ENCODE measurements around the gene STRN. TPM values are rescaled to one million over a fixed set of nuclear protein-coding genes. Genes with fewer than 3 reads are reported as not detected.

Gene STRN
- total RNA-seq, 2 experiments from 2014 or later: 32.2 to 35.0 TPM

DNA sequence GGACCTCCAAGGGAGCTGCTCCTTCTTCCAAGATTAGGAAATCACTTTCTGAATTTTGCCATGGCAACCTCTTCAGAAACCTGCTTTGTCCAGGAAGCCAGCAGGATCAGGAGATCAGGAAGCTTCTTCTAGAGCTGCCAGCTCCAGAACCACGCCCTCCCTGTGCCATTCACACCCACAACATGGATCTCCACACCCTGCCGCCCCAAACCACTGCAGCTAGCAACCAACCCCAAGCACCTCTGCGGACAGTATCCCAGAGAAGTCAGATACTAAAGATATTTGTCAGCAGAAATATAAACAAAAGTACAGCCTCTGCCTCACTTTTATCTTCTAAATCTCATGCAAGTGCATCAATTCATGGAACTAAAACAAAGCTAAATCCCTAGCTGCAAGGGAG is 163.4 kb downstream of the STRN start:
- ATAC-seq (ENCODE audit: low read depth) (no peak), DNase-seq (no peak)
- POLR2A ChIA-PET: no interaction called here
- H3K4me1 Mint-ChIP-seq: no peaks in the 10 kb centered on the region
- peaks cover 14% of the 10 kb centered on the region for H3K27me3 Mint-ChIP-seq
- H3K27ac Mint-ChIP-seq: no peak overlapping the region
- no peak overlapping the region for H3K4me3 Mint-ChIP-seq
- peaks cover 3% of the 10 kb centered on the region for H3K9me3 Mint-ChIP-seq
- H3K36me3 Mint-ChIP-seq: no peaks in the 10 kb centered on the region

DNA sequence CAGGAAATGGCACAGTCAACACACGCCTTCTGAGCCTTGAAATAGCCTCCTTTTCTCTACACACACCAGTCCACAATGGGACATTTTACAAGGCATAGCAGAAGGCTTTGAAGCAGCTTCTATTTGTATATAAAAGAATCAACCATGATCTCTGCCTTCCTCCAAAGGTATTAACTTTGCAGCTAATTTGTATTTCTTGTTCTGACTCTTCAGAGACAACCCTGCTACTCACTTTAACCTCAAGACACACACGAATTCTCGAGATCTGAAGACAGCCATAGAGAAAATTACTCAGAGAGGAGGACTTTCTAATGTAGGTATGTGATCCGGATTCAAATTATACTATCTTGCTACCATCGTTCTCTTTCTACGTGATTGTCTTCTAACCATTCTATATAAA is 165.2 kb downstream of the STRN start:
- no peak overlapping the region for H3K4me3 Mint-ChIP-seq
- no peaks in the 10 kb centered on the region for H3K36me3 Mint-ChIP-seq
- peaks cover 22% of the 10 kb centered on the region for H3K27me3 Mint-ChIP-seq
- ATAC-seq (ENCODE audit: low read depth) (no peak), DNase-seq (no peak)
- no peak overlapping the region for H3K27ac Mint-ChIP-seq
- POLR2A ChIA-PET: no interaction called here
- H3K9me3 Mint-ChIP-seq: peaks cover 3% of the 10 kb centered on the region
- peaks cover 5% of the 10 kb centered on the region for H3K4me1 Mint-ChIP-seq

DNA sequence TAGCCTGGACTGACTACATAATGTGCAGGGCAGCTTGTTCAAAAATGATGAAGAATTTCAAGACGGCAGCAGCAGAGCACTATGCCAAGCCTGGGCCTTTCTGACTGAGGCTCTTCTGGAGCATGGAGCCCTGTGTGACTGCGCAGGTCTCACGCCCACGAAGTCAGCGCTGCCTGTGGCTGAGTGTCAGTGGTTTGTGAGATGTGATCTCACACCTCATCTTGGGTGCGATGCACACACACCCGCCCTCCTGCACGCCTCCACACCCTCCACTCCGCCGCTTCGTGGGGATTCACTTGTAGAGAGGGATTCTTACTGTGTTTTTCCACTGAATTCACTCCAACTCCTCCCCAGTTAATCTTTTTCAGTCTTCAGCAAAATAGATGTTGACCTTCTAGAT is 166.0 kb downstream of the STRN start:
- H3K9me3 Mint-ChIP-seq: peaks cover 3% of the 10 kb centered on the region
- no peaks in the 10 kb centered on the region for H3K36me3 Mint-ChIP-seq
- ATAC-seq (ENCODE audit: low read depth) (no peak), DNase-seq (no peak)
- no peak overlapping the region for H3K27ac Mint-ChIP-seq
- H3K27me3 Mint-ChIP-seq: peaks cover 25% of the 10 kb centered on the region
- H3K4me3 Mint-ChIP-seq: no peak overlapping the region
- POLR2A ChIA-PET: no interaction called here
- peaks cover 5% of the 10 kb centered on the region for H3K4me1 Mint-ChIP-seq

DNA sequence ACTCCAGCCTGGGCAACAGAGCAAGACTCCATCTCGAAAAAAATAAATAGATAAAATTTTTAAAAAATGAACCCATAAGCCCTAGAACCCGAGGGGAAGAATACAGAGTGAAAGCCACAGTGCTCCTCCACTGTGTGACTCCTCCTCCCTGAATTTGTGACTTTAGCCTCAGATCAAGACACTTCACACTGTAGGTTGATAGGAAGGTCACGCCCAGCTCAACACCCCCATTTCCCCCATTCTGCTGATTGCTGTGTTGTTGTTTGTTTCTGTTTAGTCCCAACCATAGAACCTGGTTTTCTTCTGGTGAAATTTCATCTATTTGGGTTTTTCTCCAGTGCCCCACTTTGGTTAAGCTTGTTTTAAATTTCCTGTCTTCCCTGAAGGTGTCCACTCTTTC is 167.6 kb downstream of the STRN start:
- H3K27me3 Mint-ChIP-seq: peaks cover 25% of the 10 kb centered on the region
- H3K4me3 Mint-ChIP-seq: no peak overlapping the region
- ATAC-seq (ENCODE audit: low read depth) (no peak), DNase-seq (no peak)
- POLR2A ChIA-PET: no interaction called here
- no peaks in the 10 kb centered on the region for H3K36me3 Mint-ChIP-seq
- H3K9me3 Mint-ChIP-seq: peaks cover 3% of the 10 kb centered on the region
- no peak overlapping the region for H3K27ac Mint-ChIP-seq
- peaks cover 5% of the 10 kb centered on the region for H3K4me1 Mint-ChIP-seq

DNA sequence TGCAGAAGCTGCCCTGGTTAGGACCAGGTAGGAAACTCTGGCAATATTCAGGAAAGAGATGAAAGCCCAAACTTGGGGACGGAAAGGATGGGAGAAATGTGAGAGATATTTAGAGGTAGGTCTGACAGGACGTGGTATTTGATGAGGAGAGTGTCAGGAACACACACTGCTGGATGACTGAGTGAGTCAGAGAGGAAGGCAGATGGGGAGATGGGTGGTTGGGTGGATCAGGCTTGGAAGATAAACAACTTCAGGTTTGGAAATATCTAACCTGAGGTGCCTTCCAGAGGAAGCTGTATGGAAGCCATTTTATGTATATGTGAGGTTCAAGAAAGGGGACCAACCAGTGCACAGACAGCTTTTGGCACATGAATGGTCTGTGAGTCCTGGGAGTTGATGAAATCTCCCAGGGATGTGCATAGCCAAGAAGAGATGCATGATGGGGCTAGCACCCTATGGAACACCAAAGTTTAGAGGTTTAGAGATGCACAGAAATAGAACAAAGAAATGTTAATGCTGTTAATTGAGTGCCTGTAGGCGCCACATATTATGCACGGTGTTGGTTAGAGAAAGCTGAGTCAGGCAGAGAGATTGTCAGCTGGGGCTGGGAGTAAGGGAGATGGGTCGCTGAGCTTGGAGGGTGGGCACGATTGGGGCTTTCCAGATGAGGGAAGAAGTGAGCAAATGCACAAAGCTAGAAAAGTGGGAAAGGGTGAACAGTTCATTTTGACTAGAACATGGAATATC is 168.8 kb downstream of the STRN start:
- peak overlapping the region; percentile 9 for H3K27ac Mint-ChIP-seq
- no peak for ATAC-seq (ENCODE audit: low read depth)

More for the DNA sequence above, 168.8 kb downstream of the STRN start:
- POLR2A ChIA-PET: no interaction called here
- H3K4me1 Mint-ChIP-seq: peaks cover 5% of the 10 kb centered on the region
- no peak for DNase-seq
- peaks cover 3% of the 10 kb centered on the region for H3K9me3 Mint-ChIP-seq
- H3K36me3 Mint-ChIP-seq: no peaks in the 10 kb centered on the region
- no peak overlapping the region for H3K4me3 Mint-ChIP-seq
- peaks cover 28% of the 10 kb centered on the region for H3K27me3 Mint-ChIP-seq

Other genes with a start within 250 kb of the STRN start
- gene HEATR5B, start 117.8 kb upstream of the STRN start, total RNA-seq: 10 to 100 TPM; 24.0 to 24.3 TPM
- 10 to 100 TPM; 10.3 to 12.1 TPM for gene GPATCH11, start 118.0 kb upstream of the STRN start, total RNA-seq
- gene EIF2AK2, start 190.4 kb upstream of the STRN start, total RNA-seq: 100 to 1,000 TPM; 101 to 121 TPM
- gene SULT6B1, start 222.1 kb upstream of the STRN start, total RNA-seq: not detected
- 10 to 100 TPM; 38.1 to 41.8 TPM for gene CEBPZOS, start 230.0 kb upstream of the STRN start, total RNA-seq